H9 (cell line): ENCODE results near the gene NFYB. TPM values are rescaled to one million over a fixed set of nuclear protein-coding genes. Genes with fewer than 3 reads are reported as not detected.

ENCODE experiments used
- DNase-seq: peaks from one replicate; pipeline ENCODE4 v3.0.0-alpha.2; 2017
- H2AFZ ChIP-seq: one replicate; pipeline ENCODE4 v1.6.1; 2013; ENCODE audit warnings: mild to moderate bottlenecking, low read length, control low read depth, moderate library complexity
- H2AK5ac ChIP-seq: 2 replicates; pipeline ENCODE4 v1.6.1; 2013; ENCODE audit warnings: low read length, control low read depth, mixed read lengths; ENCODE audit not compliant: insufficient read length
- H2BK120ac ChIP-seq: one replicate; pipeline ENCODE4 v1.6.1; 2013; ENCODE audit warnings: low read depth, mild to moderate bottlenecking, low read length, control low read depth, inconsistent platforms; ENCODE audit not compliant: poor library complexity, severe bottlenecking
- H2BK12ac ChIP-seq: 2 replicates; pipeline ENCODE4 v1.6.1; 2013; ENCODE audit warnings: low read length, control low read depth, mixed read lengths, low read depth; ENCODE audit not compliant: insufficient read length
- H2BK15ac ChIP-seq: 2 replicates; pipeline ENCODE4 v1.6.1; 2013; ENCODE audit warnings: low read depth, low read length, control low read depth
- H2BK20ac ChIP-seq: one replicate; pipeline ENCODE4 v1.6.1; 2013; ENCODE audit warnings: low read depth, mild to moderate bottlenecking, low read length, control low read depth, inconsistent platforms; ENCODE audit not compliant: poor library complexity, severe bottlenecking
- H2BK5ac ChIP-seq: 2 replicates; pipeline ENCODE4 v1.6.1; 2013; ENCODE audit warnings: low read length, control low read depth, mixed read lengths; ENCODE audit not compliant: insufficient read length
- H3K14ac ChIP-seq: 2 replicates; pipeline ENCODE4 v1.6.1; 2013; ENCODE audit warnings: low read length, control low read depth; ENCODE audit not compliant: insufficient read depth
- H3K18ac ChIP-seq: 2 replicates; pipeline ENCODE4 v1.6.1; 2013; ENCODE audit warnings: low read depth, mild to moderate bottlenecking, mixed read lengths, low read length, control low read depth; ENCODE audit not compliant: insufficient read length
- H3K23ac ChIP-seq: 2 replicates; pipeline ENCODE4 v1.6.1; 2013; ENCODE audit warnings: low read length, control low read depth, mixed read lengths, low read depth; ENCODE audit not compliant: insufficient read length
- H3K23me2 ChIP-seq: 2 replicates; pipeline ENCODE4 v1.6.1; 2013; ENCODE audit warnings: low read depth, mild to moderate bottlenecking, mixed read lengths, low read length, control low read depth; ENCODE audit not compliant: insufficient read length, poor library complexity, severe bottlenecking
- H3K27ac ChIP-seq: 2 replicates; pipeline ENCODE4 v1.5.1; 2013; ENCODE audit warnings: low read length, control low read depth, mixed read lengths, low read depth; ENCODE audit not compliant: insufficient read length
- H3K27me3 ChIP-seq: 2 replicates; pipeline ENCODE4 v1.6.1; 2013; ENCODE audit warnings: low read length, control low read depth, inconsistent platforms; ENCODE audit not compliant: insufficient read depth
- H3K4ac ChIP-seq: 2 replicates; pipeline ENCODE4 v1.6.1; 2013; ENCODE audit warnings: low read depth, mild to moderate bottlenecking, control low read depth, inconsistent platforms, low read length, moderate library complexity
- H3K4me1 ChIP-seq: 2 replicates; pipeline ENCODE4 v1.6.1; 2013; ENCODE audit warnings: low read length, control low read depth, inconsistent platforms; ENCODE audit not compliant: insufficient read depth
- H3K4me2 ChIP-seq: 2 replicates; pipeline ENCODE4 v1.6.1; 2013; ENCODE audit warnings: low read length, control low read depth, mixed read lengths; ENCODE audit not compliant: insufficient read length, insufficient read depth
- H3K56ac ChIP-seq: 2 replicates; pipeline ENCODE4 v1.6.1; 2013; ENCODE audit warnings: low read depth, mild to moderate bottlenecking, mixed read lengths, low read length, control low read depth; ENCODE audit not compliant: insufficient read length
- H3K79me1 ChIP-seq: 2 replicates; pipeline ENCODE4 v1.6.1; 2013; ENCODE audit warnings: low read depth, mild to moderate bottlenecking, moderate library complexity, low read length, control low read depth, inconsistent platforms; ENCODE audit not compliant: insufficient read depth, poor library complexity, severe bottlenecking
- H3K79me2 ChIP-seq: 2 replicates; pipeline ENCODE4 v1.6.1; 2013; ENCODE audit warnings: low read length, control low read depth, inconsistent platforms; ENCODE audit not compliant: insufficient read depth
- H3K9ac ChIP-seq: 2 replicates; pipeline ENCODE4 v1.6.1; 2013; ENCODE audit warnings: low read length, control low read depth, mixed read lengths; ENCODE audit not compliant: insufficient read length; ENCODE audit errors: extremely low read depth
- H3K9me3 ChIP-seq: one replicate; pipeline ENCODE4 v1.6.1; 2013; ENCODE audit warnings: low read depth, low read length, inconsistent platforms; ENCODE audit not compliant: control insufficient read depth
- H3T11ph ChIP-seq: one replicate; pipeline ENCODE4 v1.6.1; 2013; ENCODE audit warnings: mild to moderate bottlenecking, low read length, control low read depth, inconsistent platforms
- H4K20me1 ChIP-seq: one replicate; pipeline ENCODE4 v1.6.1; 2013; ENCODE audit not compliant: control insufficient read depth, insufficient read length, insufficient read depth
- H4K5ac ChIP-seq: 2 replicates; pipeline ENCODE4 v1.6.1; 2013; ENCODE audit warnings: low read depth, mild to moderate bottlenecking, mixed read lengths, low read length, control low read depth; ENCODE audit not compliant: insufficient read length
- H4K8ac ChIP-seq: replicated peaks from 2 replicates; pipeline ENCODE4 v1.6.1; 2013; ENCODE audit warnings: low read length, control low read depth, mixed read lengths, low read depth; ENCODE audit not compliant: insufficient read length
- H4K91ac ChIP-seq: 2 replicates; pipeline ENCODE4 v1.6.1; 2013; ENCODE audit warnings: low read depth, mild to moderate bottlenecking, moderate library complexity, mixed read lengths, low read length, control low read depth; ENCODE audit not compliant: insufficient read length
- H3K27ac Mint-ChIP-seq, 3 experiments: 2 replicates in 2 of 3; 3 replicates in 1 of 3; pipeline ENCODE4 v1.8.0; 2020 to 2021; ENCODE audit warnings: mixed read lengths in 3 of 3, mild to moderate bottlenecking in 1 of 3, moderate library complexity in 1 of 3
- H3K27me3 Mint-ChIP-seq: 2 replicates; pipeline ENCODE4 v1.8.0; 2021; ENCODE audit warnings: low read depth, mild to moderate bottlenecking, moderate library complexity, mixed read lengths
- H3K36me3 Mint-ChIP-seq, 3 experiments: 2 replicates in 2 of 3; 3 replicates in 1 of 3; pipeline ENCODE4 v1.8.0; 2020 to 2021; ENCODE audit warnings: low read depth in 3 of 3, mixed read lengths in 3 of 3; ENCODE audit not compliant: insufficient read depth in 1 of 3
- H3K4me1 Mint-ChIP-seq, 2 experiments: 2 replicates each; pipeline ENCODE4 v1.8.0; 2020; ENCODE audit warnings: mixed read lengths in 2 of 2
- H3K4me3 Mint-ChIP-seq, 2 experiments: 2 replicates in 1 of 2; 3 replicates in 1 of 2; pipeline ENCODE4 v1.8.0; 2020 to 2021; ENCODE audit warnings: mild to moderate bottlenecking in 2 of 2, mixed read lengths in 2 of 2, moderate library complexity in 1 of 2
- H3K9me3 Mint-ChIP-seq, 2 experiments: 2 replicates in 1 of 2; 3 replicates in 1 of 2; pipeline ENCODE4 v1.8.0; 2020; ENCODE audit warnings: mild to moderate bottlenecking in 2 of 2, mixed read lengths in 2 of 2, moderate library complexity in 1 of 2
- WGBS: extraction: QIAGEN DNeasy Blood & Tissue Kit; methylation state at CpG from one replicate; pipeline ENCODE4 v1.1.7; 2013; ENCODE audit warnings: missing lambda C conversion rate, low lambda C conversion rate, mixed read lengths; ENCODE audit not compliant: insufficient read length; ENCODE audit errors: extremely low coverage; 5-methylcytosine and 5-hydroxymethylcytosine counted together
- total RNA-seq: library from RNA; stranded (reverse); gene quantifications from 2 replicates; pipeline ENCODE4 v1.2.1, GENCODE V29; 2021
- TF ChIP-seq, protein P1 (sequence below): fragments of 200-600 bp; sonication (generic); conservative IDR thresholded peaks from 3 replicates; pipeline ENCODE4 v1.8.0; 2021; ENCODE audit warnings: antibody characterized with exemption, mild to moderate bottlenecking

NFYB gene
- total RNA-seq, 1 experiment from 2014 or later, result 52.5 TPM

DNA sequence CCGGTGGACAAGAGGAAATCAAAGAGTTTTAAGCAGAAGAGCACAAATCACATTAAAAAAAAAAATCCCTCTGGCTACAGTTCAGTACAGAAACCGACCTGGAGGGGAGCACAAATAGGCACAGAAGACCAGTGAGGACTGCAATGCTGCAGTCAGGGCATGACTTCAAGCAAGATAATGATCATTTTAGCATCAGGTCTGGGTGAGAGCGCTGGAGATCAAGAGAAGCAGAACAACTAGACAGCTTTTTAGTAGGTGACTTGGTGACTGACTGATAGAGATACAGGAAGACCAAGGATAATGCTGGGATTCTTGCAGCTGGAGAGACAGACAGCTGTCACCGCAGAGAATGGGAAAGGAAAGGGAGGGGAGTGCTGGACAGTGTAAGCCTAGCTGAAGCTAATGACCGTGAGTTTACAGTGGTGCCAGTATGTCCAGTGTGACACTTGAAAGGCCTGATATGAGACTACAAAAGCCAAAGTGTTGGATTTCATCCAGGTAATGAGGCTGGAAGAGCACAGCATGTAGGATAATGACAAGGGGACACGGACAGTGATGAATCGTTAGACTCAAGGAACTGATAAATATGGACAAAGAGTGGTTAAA is 5.6 kb downstream of the NFYB start:
- no peak overlapping the region for H3K23ac ChIP-seq
- H3K9me3 ChIP-seq, result no peaks in the 10 kb centered on the region
- peak overlapping the region in 1 of 3 experiments; percentile 17; a peak in 2 of 7 replicates for H3K27ac Mint-ChIP-seq
- H3T11ph ChIP-seq, result no peak overlapping the region
- no CpG with 5 or more reads among the region's 7 CpGs for WGBS
- H3K79me2 ChIP-seq, result peaks cover 14% of the 10 kb centered on the region; the same call in 1 of the 2 replicates
- no peaks in the 10 kb centered on the region for H3K9me3 Mint-ChIP-seq
- TF ChIP-seq, protein P1, sequence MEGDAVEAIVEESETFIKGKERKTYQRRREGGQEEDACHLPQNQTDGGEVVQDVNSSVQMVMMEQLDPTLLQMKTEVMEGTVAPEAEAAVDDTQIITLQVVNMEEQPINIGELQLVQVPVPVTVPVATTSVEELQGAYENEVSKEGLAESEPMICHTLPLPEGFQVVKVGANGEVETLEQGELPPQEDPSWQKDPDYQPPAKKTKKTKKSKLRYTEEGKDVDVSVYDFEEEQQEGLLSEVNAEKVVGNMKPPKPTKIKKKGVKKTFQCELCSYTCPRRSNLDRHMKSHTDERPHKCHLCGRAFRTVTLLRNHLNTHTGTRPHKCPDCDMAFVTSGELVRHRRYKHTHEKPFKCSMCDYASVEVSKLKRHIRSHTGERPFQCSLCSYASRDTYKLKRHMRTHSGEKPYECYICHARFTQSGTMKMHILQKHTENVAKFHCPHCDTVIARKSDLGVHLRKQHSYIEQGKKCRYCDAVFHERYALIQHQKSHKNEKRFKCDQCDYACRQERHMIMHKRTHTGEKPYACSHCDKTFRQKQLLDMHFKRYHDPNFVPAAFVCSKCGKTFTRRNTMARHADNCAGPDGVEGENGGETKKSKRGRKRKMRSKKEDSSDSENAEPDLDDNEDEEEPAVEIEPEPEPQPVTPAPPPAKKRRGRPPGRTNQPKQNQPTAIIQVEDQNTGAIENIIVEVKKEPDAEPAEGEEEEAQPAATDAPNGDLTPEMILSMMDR, result no peak
- no peak overlapping the region for H2BK5ac ChIP-seq
- H3K27ac ChIP-seq, result no peak overlapping the region
- H2AK5ac ChIP-seq, result no peak overlapping the region
- H4K91ac ChIP-seq, result no peak overlapping the region
- H4K20me1 ChIP-seq, result no peaks in the 10 kb centered on the region
- no peak overlapping the region for H3K56ac ChIP-seq
- peaks cover 8% of the 10 kb centered on the region for H3K23me2 ChIP-seq
- no peak overlapping the region for H2AFZ ChIP-seq
- no peak for DNase-seq
- H3K4me3 Mint-ChIP-seq, result no peak overlapping the region
- no peaks in the 10 kb centered on the region; the same call in 1 of the 2 replicates for H3K4me1 ChIP-seq
- H3K4me2 ChIP-seq, result no peak overlapping the region
- peaks cover 11 to 44% (median 34%) of the 10 kb centered on the region in 3 experiments; a peak in 6 of 7 replicates for H3K36me3 Mint-ChIP-seq
- no peak overlapping the region for H3K4ac ChIP-seq
- no peak overlapping the region for H2BK120ac ChIP-seq
- H3K18ac ChIP-seq, result no peak overlapping the region
- no peaks in the 10 kb centered on the region for H3K27me3 Mint-ChIP-seq
- no peak overlapping the region for H4K5ac ChIP-seq
- no peak overlapping the region for H2BK12ac ChIP-seq
- peaks cover 4% of the 10 kb centered on the region for H3K79me1 ChIP-seq
- H2BK20ac ChIP-seq, result no peak overlapping the region
- H3K27me3 ChIP-seq, result no peaks in the 10 kb centered on the region
- H3K4me1 Mint-ChIP-seq, result peaks cover 21 to 29% of the 10 kb centered on the region in 2 experiments
- H3K14ac ChIP-seq, result no peak overlapping the region
- H4K8ac ChIP-seq, result no peak overlapping the region
- no peak overlapping the region for H2BK15ac ChIP-seq
- H3K9ac ChIP-seq, result no peak overlapping the region
